ENCODE results near the gene PHF2. TPM values are rescaled to one million over a fixed set of nuclear protein-coding genes. Genes with fewer than 3 reads are reported as not detected.

Gene PHF2
- total and polyA plus RNA-seq, 9 of the 15 experiments (the other 6 are each of a cell fraction or from before 2014, with no cell fraction given) = 0.37 to 14.4 (median 8.1) TPM

GRCh38 chr9:93567271-93567959 is 9.0 kb upstream of the PHF2 start (continued):
- TF ChIP-seq MGA (IDR thresholded peaks at IDR 0.05) = peak; percentile 75
- TF ChIP-seq KLF6 (CRISPR knock-in tag; IDR thresholded peaks at IDR 0.05; ENCODE audit: borderline replicate concordance) = 0 out of 2 replicates have a peak, but pooled peaks have one; percentile 14
- TF ChIP-seq CTCF (IDR thresholded peaks at IDR 0.05 in 2 of 3, conservative IDR thresholded peaks at IDR 0.05 in 1 of 3; ENCODE audit: insufficient read depth in 2 of 3, low read depth in 1 of 3, low read length in 3 of 3) = 0 out of 6 replicates have a peak, but pooled peaks of 1 of the 3 experiments have one; percentile 9
- TF ChIP-seq ZNF507 (tag; conservative IDR thresholded peaks at IDR 0.05) = no peak
- 0 out of 2 replicates have a peak, but pooled peaks have one; percentile 15 for TF ChIP-seq TAF15 (IDR thresholded peaks at IDR 0.05; ENCODE audit: low read depth, low read length)
